ENCODE data around the gene EIF4E3. TPM values are rescaled to one million over a fixed set of nuclear protein-coding genes. Genes with fewer than 3 reads are reported as not detected.
A peak's percentile ranks its signal among the peaks of the same experiment; 100 is the strongest.

Gene EIF4E3
- polyA plus RNA-seq, 1 of the 3 experiments (the other 2 are of a cell fraction): 0.67 TPM

- Histone ChIP-seq H3K9me2 (no peaks in the 10 kb centered on the region), H3K27ac (ENCODE audit: low read depth in 2 of 2, low read length in 1 of 2) (no peak overlapping the region), H3K9me3 (no peaks in the 10 kb centered on the region), H3K4me3 (ENCODE audit: low read depth in 2 of 2, low read length in 1 of 2) (no peak overlapping the region), H3F3A (replicated peaks; ENCODE audit: insufficient read depth) (no peaks in the 10 kb centered on the region), H3K27me3 (ENCODE audit: insufficient read depth) (no peaks in the 10 kb centered on the region), H2AFZ (ENCODE audit: low read depth) (peak overlapping the region; percentile 22; the same call in 1 of the 2 replicates), H3K36me3 (replicated peaks in 1 of 2; ENCODE audit: control insufficient read depth in 1 of 2, insufficient read depth in 2 of 2, low read length in 1 of 2) (no peaks in the 10 kb centered on the region), H3K79me2 (ENCODE audit: insufficient read depth) (no peaks in the 10 kb centered on the region), H3K9ac (no peak overlapping the region), H4K20me1 (ENCODE audit: insufficient read depth) (no peaks in the 10 kb centered on the region), H3K4me2 (no peak overlapping the region), H3K4me1 (ENCODE audit: control insufficient read depth in 1 of 2, insufficient read depth in 2 of 2, low read depth in 1 of 2, low read length in 1 of 2) (peaks cover 0 to 2% of the 10 kb centered on the region in 2 experiments; a peak in 2 of 4 replicates)
- CTCF ChIA-PET: interaction anchor here (0.6 to 1.8 kb wide), 17 partner anchors 10 to 1589 kb away, joined by 3 to 9 read pairs (median 4); no protein-coding TSS in a partner anchor
- peak; percentile 70 for DNase-seq
- 35% methylated on average over 14 of the region's 14 CpGs for WGBS (ENCODE audit: low lambda C conversion rate)
- POLR2A ChIA-PET: no interaction called here
- peak; percentile 58 for TF ChIP-seq SMC3 (IDR thresholded peaks at IDR 0.05; ENCODE audit: low read depth, low read length)
- no peak for TF ChIP-seq POLR2AphosphoS5 (IDR thresholded peaks at IDR 0.05; ENCODE audit: low read depth, low read length)
- peak; percentile 90 for TF ChIP-seq RAD21 (IDR thresholded peaks at IDR 0.05; ENCODE audit: low read length)
- peak; percentile 79 for TF ChIP-seq CTCF (IDR thresholded peaks at IDR 0.05)
- peak; percentile 14 for TF ChIP-seq CHD2 (IDR thresholded peaks at IDR 0.05; ENCODE audit: low read length, partially characterized antibody)
- TF ChIP-seq RFX5 (IDR thresholded peaks at IDR 0.05; ENCODE audit: low read length): no peak
These were observed 72.3 kb downstream of the EIF4E3 start for GRCh38 chr3:71652781-71653413.

GRCh38 chr3:71651625-71652024 lies 73.6 kb downstream of the EIF4E3 start:
- Histone ChIP-seq H3K4me2 (no peak overlapping the region), H3K9me2 (no peaks in the 10 kb centered on the region), H2AFZ (ENCODE audit: low read depth) (no peak overlapping the region), H3K9me3 (no peaks in the 10 kb centered on the region), H4K20me1 (ENCODE audit: insufficient read depth) (no peaks in the 10 kb centered on the region), H3K27me3 (ENCODE audit: insufficient read depth) (no peaks in the 10 kb centered on the region), H3F3A (replicated peaks; ENCODE audit: insufficient read depth) (no peaks in the 10 kb centered on the region), H3K9ac (no peak overlapping the region), H3K79me2 (ENCODE audit: insufficient read depth) (no peaks in the 10 kb centered on the region), H3K4me1 (ENCODE audit: control insufficient read depth in 1 of 2, insufficient read depth in 2 of 2, low read depth in 1 of 2, low read length in 1 of 2) (peaks cover 0 to 2% of the 10 kb centered on the region in 2 experiments; a peak in 2 of 4 replicates), H3K27ac (ENCODE audit: low read depth in 2 of 2, low read length in 1 of 2) (no peak overlapping the region), H3K36me3 (replicated peaks in 1 of 2; ENCODE audit: control insufficient read depth in 1 of 2, insufficient read depth in 2 of 2, low read length in 1 of 2) (no peaks in the 10 kb centered on the region), H3K4me3 (ENCODE audit: low read depth in 2 of 2, low read length in 1 of 2) (no peak overlapping the region)
- ChIA-PET CTCF (interaction anchor here (1.8 kb wide), 1 partner anchor 934 kb away, joined by 9 read pairs; no protein-coding TSS in a partner anchor), POLR2A (no interaction called here)
- TF ChIP-seq USF1 (IDR thresholded peaks at IDR 0.05; ENCODE audit: borderline replicate concordance, low read depth): no peak
- no peak for TF ChIP-seq ZBTB33 (IDR thresholded peaks at IDR 0.05; ENCODE audit: borderline replicate concordance, low read depth)
- no peak for TF ChIP-seq FOXJ3 (CRISPR knock-in tag; IDR thresholded peaks at IDR 0.05)
- no peak for TF ChIP-seq RFX5 (IDR thresholded peaks at IDR 0.05; ENCODE audit: low read length)
- no peak for TF ChIP-seq RXRA (IDR thresholded peaks at IDR 0.05; ENCODE audit: borderline replicate concordance, low read depth)
- no peak for TF ChIP-seq JUND (IDR thresholded peaks at IDR 0.05)
- TF ChIP-seq MXI1 (IDR thresholded peaks at IDR 0.05; ENCODE audit: low read depth, low read length): no peak
- no peak for DNase-seq
- 91% methylated on average over 5 of the region's 6 CpGs for WGBS (ENCODE audit: low lambda C conversion rate)

Measured in SK-N-SH (cell line).